NCI-H510A (cell line): ENCODE data around the gene NLGN4Y.

Experiments used
- DNase-seq: peaks from one replicate; lab custom pipeline; 2025; lab: John Stamatoyannopoulos, UW

NLGN4Y gene

DNA sequence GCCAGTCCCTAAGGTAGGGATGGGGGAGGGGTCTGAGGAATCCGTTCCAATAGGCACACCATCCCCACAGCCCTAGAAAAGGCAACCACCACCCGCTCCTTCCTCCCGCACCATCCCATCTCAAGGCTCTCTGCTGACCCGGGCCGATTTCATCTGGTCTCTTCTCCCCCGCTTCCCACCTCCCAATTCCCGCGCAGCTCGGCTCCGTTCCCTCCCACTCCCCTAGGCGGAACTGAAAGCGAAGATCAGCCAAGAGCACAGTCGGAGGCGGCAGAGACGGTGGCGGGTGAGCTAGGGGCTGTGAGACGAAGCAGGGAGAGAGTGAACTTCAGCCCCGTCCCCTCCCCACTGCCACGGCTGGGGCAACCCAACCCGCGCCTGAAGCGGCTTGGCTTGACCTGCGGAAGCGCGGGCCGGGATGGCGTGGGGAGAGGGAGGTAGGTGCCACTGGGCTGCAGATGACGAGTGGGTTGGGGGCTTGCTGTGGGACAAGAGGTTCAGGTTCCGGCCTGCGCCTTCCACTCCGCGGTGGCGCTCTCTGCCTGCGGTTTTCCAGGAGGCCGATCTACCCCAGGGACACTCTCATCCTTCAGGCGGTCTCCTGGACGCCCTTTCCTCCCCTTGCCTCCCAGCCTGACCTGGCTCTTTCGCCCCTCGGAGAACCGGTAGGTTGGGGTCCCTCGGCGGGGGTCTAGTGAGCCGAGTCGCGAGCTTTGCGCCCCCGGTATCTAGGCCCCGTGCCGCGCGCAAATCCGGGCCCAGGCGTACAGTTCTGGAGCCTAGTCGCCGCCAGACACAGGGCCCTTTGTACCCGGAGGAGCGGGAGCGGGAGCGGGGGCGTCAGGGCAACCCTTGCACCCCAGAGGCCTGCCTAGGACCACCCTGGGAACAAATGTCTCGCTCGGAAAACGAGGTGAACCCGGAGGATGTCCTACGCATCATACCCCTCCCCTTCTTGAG, at the start of gene NLGN4Y:
Gene NLGN4Y (plus strand): TSS at position 258 of the 960 bp plus-strand sequence. CDS start 97,591 bp downstream, outside the sequence.
- no peak for DNase-seq

DNA sequence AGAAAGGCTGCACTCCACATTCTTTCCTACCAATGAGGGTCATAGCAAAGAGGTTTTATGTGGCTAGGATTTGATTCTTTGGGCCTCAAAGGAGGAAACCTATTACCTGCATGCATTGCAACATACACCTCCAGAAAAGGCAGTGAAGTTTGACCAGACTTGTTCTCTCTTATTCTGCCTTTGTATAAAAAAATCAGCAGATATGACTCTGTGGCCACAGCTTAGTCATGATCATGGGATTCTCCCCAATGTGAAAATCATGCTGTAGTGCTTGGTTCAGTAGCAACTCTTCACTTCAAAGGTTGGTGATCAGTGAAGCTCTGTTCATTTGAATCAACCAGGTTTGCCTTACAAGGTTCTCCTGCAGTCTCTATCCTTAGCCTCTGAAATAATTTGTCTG, 38.4 kb upstream of the NLGN4Y start:
- DNase-seq: no peak

DNA sequence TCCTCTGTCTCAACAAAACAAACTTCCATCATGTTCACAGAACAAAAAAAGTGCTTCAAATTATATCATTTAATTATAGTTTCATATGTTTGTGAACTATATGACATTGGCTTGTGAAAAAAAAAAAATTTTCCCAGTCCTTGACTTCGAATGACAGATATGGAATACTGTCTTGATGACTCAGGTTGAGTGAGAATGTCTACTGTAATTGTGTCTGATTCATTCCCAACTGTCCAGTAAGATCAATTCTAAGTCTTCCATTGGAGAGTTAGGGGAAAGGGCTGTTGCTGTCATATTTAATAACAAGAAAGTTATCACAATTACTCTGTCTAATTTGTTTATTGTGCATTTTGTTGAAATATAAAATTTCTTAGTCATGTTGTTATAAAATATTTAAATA, 34.1 kb upstream of the NLGN4Y start:
- no peak for DNase-seq

DNA sequence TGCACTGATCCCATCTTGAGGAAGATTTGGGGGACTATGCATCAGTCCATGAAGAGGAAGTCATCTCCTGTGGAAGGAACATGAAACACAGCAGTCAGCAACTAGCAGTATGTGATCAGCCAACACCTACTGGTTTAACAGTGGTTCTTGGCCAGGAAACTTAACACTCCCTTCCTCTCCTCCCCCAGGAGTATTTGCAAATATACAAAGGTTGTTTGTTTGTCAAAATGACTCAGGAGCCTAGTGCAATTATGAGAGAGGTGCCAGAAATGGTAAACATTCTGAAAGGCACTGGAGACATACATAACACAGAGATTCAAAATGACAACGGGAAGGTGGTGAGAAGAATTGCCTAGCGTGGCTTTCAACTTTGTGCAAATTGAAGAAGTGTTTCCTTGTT, 26.3 kb upstream of the NLGN4Y start:
- no peak for DNase-seq

DNA sequence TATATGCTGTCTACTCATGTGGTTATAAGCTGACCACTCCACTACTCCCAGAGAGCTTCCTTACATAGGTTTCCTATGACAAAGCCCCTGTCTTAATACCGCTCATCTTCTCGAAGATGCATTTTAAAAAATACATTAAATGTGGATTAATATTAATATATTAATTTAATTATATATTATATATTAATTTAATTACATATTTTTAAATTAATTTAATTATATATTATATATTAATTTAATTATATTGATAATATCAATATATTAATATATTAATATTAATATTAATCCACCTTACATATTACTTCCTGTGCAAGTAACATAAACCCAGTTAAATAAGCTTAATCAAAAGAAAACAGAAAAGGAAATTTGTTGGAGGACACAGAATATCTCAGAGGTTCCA, 19.7 kb upstream of the NLGN4Y start:
- no peak for DNase-seq

DNA sequence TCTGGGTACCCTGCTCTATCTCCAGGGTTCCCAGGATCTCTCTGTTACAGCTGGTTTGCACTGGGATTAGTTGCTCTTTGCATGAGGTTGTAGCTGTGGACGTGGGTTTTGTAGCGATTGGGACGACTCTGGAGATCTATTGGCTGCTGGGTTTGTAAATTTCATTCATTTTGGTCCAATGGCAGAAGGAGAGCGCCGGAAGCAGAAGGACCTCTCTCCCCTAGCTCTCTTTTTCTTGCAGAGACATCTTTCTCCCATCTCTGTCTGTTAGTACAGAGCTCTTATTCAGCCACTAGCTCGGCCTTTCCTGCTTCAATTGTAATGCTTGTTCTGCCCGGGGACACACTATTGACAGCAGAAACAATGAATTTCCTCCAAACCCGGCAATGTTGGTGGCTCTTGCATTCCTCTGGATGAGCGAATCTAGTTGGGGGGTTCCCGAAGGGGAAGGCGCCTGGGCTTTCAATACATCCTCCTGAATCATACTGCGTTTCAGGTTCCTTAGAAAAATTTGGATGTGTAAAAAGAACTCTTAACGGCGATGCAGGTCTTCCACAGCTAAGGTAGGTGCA, 1.9 kb upstream of the NLGN4Y start:
- no peak for DNase-seq

DNA sequence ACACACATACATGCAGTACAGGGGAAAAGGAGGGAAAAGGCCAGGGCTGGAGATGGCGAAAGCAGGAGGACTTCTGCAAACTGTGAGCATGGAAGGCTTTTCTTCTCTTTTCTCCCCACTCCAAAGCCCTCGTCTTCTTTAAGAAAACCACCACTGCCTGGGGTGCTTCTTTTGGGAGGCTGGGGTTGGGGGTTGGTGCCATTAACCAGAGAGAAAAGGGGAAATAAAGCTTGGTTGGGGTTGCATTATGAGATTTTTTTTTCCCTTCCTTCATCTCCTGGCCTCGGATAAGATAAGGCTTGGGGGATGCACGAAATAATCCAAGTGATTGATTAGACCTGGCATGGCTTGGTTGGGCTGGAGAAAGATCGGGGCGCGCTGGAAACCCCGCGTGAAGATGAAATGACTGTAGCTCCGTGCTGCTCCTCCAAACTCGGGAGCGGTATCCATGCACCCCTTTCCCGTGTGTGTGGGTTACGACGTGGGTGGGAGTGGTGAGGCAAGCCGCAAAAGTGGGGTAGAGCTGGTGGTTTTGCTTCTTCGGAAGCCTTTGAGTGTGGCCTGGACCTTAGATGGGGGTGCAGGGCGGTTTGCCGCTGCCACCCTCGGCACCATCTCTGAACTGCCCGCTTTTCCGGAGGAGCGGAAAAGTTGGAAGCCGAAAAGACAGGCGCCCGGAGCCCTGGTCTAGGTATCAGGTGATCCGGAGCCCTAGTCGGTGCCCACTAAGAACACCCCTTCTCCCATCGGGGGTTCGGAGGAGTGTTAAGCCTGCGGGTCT, 648 bp upstream of the NLGN4Y start:
- no peak for DNase-seq

DNA sequence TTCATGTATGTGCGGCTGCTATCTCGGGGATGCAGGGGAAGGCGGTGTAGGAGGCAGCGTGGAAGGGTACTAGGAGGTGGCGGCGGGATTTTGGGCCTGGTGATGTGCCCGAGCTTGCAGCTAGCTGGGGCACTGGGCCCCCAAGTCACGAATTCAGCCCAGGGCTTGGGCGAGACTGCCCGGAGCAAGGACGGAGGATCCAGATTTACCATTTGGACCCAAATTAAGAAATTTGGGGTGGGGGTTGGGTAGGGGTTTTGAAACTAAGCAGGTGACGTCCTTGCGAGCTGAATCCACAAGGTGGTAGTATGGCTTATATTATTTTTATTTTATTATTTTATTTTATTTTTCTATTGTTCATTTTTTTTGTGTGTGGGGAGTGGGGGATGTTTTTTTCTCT, 986 bp downstream of the NLGN4Y start:
- no peak for DNase-seq

DNA sequence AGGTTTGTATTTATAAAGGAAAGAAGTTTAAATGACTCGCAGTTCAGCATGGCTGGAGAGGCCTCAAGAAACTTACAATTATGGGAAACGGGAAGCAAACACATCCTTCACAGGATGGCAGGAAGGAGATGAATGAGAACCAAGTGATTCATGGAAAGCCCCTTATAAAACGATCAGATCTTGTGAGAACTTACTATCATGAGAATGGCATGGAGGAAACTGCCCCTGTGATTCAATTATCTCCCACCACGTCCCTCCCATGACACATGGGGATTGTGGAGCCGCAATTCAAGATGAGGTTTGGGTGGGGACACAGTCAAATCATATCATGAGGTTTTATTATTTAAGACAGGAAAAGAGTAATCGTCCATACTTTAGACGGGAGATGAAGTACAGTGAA, 4.0 kb downstream of the NLGN4Y start:
- DNase-seq: no peak

DNA sequence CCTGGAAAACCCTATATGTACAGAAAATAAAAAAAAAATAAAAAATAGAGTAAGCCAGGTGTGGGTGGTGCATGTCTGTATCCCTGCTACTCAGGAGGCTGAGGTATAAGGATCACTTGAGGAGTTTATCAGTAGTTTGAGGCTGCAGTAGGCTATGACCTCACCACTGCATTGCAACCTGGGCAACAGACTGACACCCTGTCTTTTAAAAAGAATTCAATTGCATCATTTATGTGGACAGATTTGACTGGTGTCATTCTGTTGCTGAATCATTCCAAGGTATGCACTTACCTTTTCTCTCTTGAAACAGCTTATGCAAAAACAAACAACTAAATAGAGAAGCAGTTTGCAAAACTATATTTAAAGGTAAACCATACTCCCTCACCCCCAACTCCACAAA, 12.4 kb downstream of the NLGN4Y start:
- DNase-seq: no peak

DNA sequence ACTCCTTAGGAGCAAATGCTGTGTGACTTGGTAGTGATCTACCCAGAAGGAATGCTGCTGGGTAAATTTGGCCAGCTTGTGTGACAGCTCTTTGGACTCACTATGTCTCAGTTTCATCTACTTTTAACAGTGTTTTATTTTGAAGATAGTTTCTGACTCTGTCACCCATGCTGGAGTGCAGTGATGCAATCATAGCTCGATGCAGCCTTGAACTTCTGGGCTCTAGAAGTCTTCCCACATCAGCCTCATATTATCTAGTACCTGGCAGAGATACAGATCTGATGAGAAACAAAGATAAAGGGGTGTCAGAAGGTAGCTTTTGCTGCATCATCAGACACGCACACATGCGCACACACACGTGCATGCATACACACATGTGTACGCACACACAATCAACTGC, 19.2 kb downstream of the NLGN4Y start:
- no peak for DNase-seq

DNA sequence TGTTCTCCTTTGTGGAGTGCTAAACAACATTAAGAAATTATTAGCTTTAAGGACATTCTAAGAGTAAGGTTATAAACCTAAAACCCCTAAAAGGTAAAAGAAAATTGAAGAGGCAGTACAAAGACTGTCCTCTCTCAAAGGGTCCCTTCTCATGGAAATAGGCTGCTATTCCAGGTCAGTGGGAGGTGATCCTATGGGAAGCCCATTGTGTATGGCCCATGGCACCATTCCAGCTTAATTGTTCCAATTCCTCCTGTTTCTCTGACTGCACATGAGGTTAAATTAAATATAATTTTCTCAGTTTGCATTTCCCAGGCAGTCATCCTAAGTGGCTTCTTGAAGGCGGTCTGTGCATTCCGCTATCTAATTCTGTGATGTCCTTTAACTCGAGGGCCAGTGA, 57.0 kb downstream of the NLGN4Y start:
- DNase-seq: no peak

DNA sequence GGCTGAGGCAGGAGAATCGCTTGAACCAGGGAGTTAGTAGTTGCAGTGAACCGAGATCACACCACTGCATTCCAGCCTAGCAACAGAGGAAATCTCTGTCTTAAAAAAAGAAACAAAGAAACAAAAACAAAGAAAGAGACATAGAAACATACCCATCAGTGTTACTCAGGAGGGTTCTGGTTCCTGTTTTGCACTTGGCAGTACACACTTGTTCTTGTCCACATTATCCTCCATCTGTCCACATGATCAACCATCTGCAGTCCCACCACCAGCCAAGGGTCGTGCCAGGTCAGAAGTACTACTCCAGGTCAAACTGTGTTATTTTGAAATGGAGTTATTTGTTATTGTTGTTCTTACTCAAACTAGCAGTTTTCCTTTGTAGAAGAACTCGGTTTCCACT, 62.4 kb downstream of the NLGN4Y start:
- DNase-seq: no peak

DNA sequence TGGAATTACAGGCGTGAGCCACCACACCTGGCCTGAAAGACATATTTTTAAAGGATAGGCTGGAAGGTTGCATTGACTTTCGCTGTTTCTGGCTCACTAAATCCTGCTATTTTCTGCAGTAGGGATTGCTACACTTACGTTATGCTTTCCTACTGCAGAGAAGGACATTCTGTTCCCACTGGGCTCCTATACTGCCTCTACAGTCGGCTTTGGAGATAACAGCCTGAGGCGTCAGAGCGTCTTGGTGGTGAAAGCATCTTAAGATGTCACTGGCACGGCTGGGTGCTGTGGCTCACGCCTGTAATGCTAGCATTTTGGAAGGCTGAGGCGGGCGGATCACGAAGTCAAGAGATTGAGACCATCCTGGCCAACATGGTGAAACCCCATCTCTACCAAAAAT, 77.0 kb downstream of the NLGN4Y start:
- no peak for DNase-seq

DNA sequence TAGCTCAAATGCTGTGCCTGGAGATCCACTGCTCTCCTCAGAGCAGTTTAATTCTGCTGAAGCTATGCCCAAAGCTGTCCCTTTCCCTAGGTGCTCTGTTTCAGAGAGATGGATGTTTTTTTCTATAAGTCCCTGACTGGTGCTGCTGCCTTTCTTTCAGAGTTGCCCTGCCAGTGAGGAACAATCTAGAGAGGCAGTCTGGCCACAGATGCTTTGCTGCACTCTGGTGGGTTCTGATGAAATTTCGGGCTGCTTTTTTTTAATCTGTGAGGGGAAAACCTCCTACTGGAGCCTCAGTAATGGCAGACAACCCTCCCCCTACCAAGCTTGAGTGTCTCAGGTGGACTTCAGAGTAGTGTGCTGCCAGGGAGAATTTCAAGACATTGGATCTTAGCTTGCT, 93.3 kb downstream of the NLGN4Y start:
- DNase-seq: no peak

DNA sequence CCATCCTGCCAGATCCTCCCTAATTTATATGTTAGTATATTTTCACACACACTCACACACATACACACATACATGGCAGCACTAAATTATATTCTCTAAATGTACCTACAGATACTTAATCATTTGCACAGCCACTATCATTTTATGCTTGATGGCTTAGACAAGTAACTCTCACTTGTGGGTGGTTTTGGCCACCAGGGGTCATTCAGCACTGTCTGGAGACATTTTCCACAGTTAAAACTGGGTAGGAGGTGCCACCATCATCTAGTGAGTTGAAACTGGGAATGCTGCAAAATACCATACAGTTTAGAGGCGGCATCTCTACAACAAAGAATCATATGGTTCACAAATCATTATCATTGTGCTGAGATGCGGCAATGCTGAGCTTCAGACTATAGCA, 94.2 kb downstream of the NLGN4Y start:
- DNase-seq: no peak

DNA sequence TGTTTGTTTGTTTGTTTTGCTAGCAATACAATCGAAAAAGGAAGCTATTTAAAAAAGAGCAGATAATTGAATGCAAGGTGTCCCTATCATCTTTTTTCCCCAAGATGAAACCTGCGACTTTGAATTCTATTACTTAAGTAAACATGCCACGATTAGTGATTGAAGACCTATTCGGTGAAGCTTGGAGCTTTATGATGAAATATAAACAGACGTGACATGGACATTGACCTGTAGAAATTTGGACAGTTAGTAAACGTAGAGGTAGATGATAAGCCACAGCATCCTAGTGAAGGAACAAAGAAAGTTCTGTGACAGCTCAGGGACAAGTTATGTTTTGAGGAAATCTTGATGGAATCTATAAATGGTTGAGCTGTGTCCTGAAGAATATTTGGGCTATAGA, 103.9 kb downstream of the NLGN4Y start:
- no peak for DNase-seq

DNA sequence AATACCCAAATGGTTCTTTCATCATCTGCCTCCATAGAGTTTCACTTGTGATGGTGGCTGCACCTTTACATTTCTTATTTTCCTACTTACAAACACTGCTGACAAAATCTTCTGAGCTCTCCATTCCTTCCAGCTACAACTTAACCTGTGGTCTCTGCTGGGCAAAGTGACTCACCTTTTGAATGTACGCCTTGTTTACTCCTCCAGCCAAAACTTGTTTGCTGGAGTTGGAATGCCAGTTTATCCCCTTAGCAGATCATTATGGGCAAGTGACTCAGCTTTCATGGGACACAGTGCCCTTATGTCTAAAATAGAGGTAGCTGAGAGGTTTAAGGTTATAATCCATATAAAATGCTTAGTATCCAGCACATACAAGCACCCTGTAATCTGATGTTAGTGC, 107.3 kb downstream of the NLGN4Y start:
- DNase-seq: no peak

DNA sequence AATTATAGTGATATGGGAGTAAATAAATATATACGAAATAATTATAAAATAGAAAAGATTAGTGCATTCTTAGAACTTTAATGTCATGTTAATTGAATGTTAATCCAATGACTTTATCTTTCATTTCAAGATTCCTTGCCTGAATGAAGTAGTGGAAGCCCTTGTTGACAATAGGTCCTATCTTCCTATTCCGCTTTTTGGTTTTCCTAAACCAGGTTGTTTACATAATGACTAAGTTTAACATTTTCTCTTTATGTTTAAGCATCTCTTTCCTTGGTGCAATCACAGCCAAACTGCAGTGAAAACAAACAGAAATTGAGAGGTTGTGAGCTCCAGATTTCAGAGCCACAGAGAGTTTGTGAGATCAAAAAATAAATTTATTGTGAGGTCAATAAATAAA, 109.4 kb downstream of the NLGN4Y start:
- DNase-seq: no peak

DNA sequence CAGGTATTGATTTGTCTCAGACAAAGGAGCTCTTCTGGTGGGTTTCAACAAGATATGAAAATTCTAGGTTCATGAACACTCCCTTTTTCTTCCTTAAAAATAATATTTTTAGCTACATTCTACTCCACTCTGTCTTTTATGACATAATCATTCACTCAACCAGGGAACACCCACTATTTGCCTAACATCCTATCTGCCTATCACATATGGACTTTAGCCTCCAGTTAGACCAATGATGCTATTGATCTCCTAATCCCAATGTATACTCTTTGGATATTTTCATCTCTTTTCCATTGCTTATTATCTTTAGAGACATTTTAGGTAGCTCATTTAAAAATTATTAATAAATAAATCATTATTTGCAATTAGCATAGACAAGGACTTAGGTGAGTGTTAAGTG, 110.6 kb downstream of the NLGN4Y start:
- no peak for DNase-seq

DNA sequence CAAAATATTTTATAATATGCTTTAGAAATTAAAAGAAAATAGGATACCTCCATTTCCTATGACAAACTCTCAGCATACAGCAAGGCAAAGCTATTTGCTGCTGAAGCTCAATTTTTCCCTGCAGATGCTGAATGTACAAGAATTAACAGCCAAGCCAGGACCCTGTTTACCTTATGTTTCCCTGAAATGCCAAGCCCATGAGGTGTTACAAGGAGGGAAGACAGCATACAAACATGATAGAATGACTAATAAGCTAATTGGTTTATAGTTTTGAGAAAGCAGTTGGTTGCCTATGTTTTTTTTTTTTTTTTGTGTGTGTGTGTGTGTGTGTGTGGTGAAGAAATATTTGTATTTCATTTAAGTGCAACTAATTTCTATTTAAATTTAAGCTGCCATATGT, 113.2 kb downstream of the NLGN4Y start:
- DNase-seq: no peak

DNA sequence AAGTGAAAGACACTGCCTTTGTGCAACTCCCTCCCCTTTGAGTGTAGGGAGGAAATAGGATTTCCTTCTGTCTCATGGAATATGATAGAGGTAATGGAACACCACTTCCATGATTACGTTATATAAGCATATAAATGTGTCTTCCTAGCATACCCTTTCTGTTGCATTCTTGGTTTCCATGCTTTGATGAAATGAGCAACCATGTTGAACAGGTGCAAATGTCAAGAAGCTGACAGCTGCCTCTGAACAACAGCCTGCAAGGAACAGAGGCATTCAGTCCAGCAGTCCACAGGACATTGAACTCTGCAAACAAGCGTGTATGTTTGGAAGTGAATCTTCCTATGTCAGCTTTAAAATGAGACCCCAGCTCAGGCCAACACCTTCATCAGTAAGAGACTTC, 117.5 kb downstream of the NLGN4Y start:
- no peak for DNase-seq
